Measurements from ENCODE around the gene HUS1B. TPM values are rescaled to one million over a fixed set of nuclear protein-coding genes. Genes with fewer than 3 reads are reported as not detected.

Gene HUS1B
- total and polyA plus RNA-seq, 9 donors, result 0.46 to 3.6 (median 1.00) TPM; not detected in 1

DNA sequence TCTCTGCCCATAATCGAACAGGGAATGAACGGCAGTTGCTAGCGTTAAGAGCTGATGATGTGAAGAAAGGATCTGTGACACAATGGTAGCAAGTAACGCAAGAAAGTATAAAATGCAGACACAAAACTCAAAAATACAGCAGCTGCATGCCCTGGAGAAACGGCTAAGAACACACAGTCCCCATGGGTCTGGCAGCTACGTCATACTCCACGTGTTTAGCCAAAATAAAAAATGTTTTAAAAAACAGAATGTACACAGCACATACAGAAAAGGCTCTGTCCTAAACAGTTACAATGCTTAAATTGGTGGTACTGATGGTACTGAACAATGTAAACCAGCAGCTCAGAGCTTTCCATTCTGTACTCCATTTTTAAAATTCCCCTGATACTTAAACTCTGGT, 34.4 kb downstream of the HUS1B start:
- no peaks in the 10 kb centered on the region for H3K4me1 ChIP-seq (ENCODE audit: insufficient read depth)
- H3K4me3 ChIP-seq, result no peak overlapping the region
- no peak for DNase-seq
- H3K27ac ChIP-seq, result no peak overlapping the region
- intact Hi-C loops (cut with DNase I), result no loop called here
- TF ChIP-seq POLR2A (IDR thresholded peaks at IDR 0.05) (no peak), EP300 (IDR thresholded peaks at IDR 0.05) (no peak)
- TF ChIP-seq, protein P1, sequence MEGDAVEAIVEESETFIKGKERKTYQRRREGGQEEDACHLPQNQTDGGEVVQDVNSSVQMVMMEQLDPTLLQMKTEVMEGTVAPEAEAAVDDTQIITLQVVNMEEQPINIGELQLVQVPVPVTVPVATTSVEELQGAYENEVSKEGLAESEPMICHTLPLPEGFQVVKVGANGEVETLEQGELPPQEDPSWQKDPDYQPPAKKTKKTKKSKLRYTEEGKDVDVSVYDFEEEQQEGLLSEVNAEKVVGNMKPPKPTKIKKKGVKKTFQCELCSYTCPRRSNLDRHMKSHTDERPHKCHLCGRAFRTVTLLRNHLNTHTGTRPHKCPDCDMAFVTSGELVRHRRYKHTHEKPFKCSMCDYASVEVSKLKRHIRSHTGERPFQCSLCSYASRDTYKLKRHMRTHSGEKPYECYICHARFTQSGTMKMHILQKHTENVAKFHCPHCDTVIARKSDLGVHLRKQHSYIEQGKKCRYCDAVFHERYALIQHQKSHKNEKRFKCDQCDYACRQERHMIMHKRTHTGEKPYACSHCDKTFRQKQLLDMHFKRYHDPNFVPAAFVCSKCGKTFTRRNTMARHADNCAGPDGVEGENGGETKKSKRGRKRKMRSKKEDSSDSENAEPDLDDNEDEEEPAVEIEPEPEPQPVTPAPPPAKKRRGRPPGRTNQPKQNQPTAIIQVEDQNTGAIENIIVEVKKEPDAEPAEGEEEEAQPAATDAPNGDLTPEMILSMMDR (IDR thresholded peaks at IDR 0.05), result no peak
- no peaks in the 10 kb centered on the region for H3K36me3 ChIP-seq
- no peaks in the 10 kb centered on the region for H3K9me3 ChIP-seq
- WGBS, 3 donors, result 65 to 78% (median 75%) methylated on average over 7 of the region's 7 CpGs
- H3K27me3 ChIP-seq, result no peaks in the 10 kb centered on the region

DNA sequence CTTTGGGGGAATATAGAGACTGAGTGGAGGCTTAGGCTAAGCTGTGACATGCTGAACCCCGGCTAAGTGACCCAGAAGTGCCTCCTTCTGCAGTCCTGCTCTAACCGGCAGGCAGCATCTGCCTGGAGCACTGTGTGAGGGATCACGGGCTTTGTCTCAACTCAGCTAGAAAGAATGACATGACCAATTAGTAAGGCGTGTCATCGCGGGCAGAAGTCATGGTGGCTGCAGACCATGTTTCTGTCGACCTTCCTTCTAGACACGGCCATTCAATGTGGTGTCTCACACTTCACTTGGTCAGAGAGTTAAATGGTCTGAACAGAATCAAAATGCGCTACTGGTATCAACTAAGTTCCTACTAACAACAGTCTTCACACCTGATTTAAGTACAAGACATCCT, 35.0 kb downstream of the HUS1B start:
- no peak for DNase-seq
- Histone ChIP-seq H3K4me3 (no peak overlapping the region), H3K9me3 (no peaks in the 10 kb centered on the region), H3K4me1 (ENCODE audit: insufficient read depth) (no peaks in the 10 kb centered on the region), H3K27me3 (no peaks in the 10 kb centered on the region), H3K27ac (no peak overlapping the region), H3K36me3 (no peaks in the 10 kb centered on the region)
- intact Hi-C loops (cut with DNase I), result no loop called here
- WGBS, 3 donors, result 93 to 96% (median 94%) methylated on average over 9 of the region's 9 CpGs
- TF ChIP-seq, protein P1 (IDR thresholded peaks at IDR 0.05), result no peak
- TF ChIP-seq POLR2A (IDR thresholded peaks at IDR 0.05), result no peak
- no peak for TF ChIP-seq EP300 (IDR thresholded peaks at IDR 0.05)

DNA sequence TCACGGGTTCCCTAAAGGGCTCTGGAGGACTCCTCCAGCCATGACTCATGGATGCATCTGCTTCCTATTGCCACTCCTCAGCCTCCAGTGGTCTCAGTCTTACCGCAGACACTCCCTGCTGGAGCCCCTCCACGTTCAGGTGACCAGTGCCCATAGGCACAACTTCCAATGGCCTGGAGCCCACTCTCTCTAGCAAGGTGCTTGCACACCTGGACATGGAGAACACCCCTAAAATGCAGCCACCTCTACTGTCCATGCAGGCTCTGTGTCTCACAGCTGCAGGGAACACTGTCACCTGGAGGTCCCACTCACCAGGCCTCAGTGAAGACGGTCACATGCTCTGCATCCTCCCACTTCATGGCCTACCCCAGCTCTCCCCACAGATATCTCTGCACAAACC, 36.0 kb downstream of the HUS1B start:
- Histone ChIP-seq H3K36me3 (no peaks in the 10 kb centered on the region), H3K9me3 (no peaks in the 10 kb centered on the region), H3K27me3 (no peaks in the 10 kb centered on the region), H3K4me3 (no peak overlapping the region), H3K4me1 (ENCODE audit: insufficient read depth) (no peaks in the 10 kb centered on the region), H3K27ac (no peak overlapping the region)
- DNase-seq, result no peak
- intact Hi-C loops (cut with DNase I), result no loop called here
- 94 to 99% (median 94%) methylated on average over 4 of the region's 4 CpGs for WGBS, 3 donors
- TF ChIP-seq EP300 (IDR thresholded peaks at IDR 0.05) (no peak), POLR2A (IDR thresholded peaks at IDR 0.05) (no peak)
- TF ChIP-seq, protein P1 (IDR thresholded peaks at IDR 0.05), result no peak

DNA sequence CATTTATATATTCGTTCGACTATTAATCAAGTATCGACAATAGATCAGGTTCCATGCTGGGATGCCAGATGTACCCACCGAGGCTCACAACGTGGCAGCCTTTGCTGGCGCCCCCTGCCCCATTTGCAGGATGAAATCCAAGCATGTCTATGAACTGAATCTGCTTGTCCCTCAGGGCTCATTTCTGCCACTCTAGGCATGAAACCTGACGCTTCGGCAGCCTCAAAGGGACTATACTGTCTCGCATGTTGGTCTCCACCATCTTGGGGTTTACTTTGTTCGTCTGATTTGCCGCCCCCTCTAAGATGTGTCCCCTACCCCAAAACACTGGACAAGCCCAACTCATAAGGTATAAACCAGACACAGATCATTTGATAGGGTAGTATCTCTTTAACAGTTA, 36.7 kb downstream of the HUS1B start:
- H3K9me3 ChIP-seq, result no peaks in the 10 kb centered on the region
- TF ChIP-seq, protein P1 (IDR thresholded peaks at IDR 0.05), result no peak
- TF ChIP-seq EP300 (IDR thresholded peaks at IDR 0.05) (no peak), POLR2A (IDR thresholded peaks at IDR 0.05) (no peak)
- no peaks in the 10 kb centered on the region for H3K36me3 ChIP-seq
- intact Hi-C loops (cut with DNase I), result no loop called here
- H3K4me3 ChIP-seq, result no peak overlapping the region
- H3K27me3 ChIP-seq, result no peaks in the 10 kb centered on the region
- H3K27ac ChIP-seq, result no peak overlapping the region
- 96 to 97% (median 96%) methylated on average over 11 of the region's 11 CpGs for WGBS, 3 donors
- no peaks in the 10 kb centered on the region for H3K4me1 ChIP-seq (ENCODE audit: insufficient read depth)
- DNase-seq, result no peak
